H1 (cell line): ENCODE measurements around the gene STX5. TPM values are rescaled to one million over a fixed set of nuclear protein-coding genes. Genes with fewer than 3 reads are reported as not detected.

Experiments
- CTCF ChIA-PET: fragments of 300-600 bp; sonication (Branson Sonifier 250); formaldehyde crosslinking; loops from one replicate; lab custom pipeline; 2021; ENCODE audit not compliant: partially characterized antibody; lab: Charles Lee
- POLR2A ChIA-PET: fragments of 300-600 bp; sonication (Branson Sonifier 250); formaldehyde crosslinking; loops from one replicate; lab custom pipeline; 2021; ENCODE audit warnings: inconsistent platforms; ENCODE audit not compliant: partially characterized antibody; lab: Charles Lee
- DNase-seq, 2 experiments: peaks; one replicate each; pipeline versions ENCODE4 v3.0.0 to v3.0.0-alpha.2; 2010 to 2022; ENCODE audit warnings: low spot score in 2 of 2, low read depth in 1 of 2, mixed read lengths in 1 of 2
- FAIRE-seq: peaks from 2 replicates; lab custom pipeline; 2011; peaks lifted over from hg19 to GRCh38; lab: Jason Lieb, UNC
- H2AFZ ChIP-seq: 2 replicates; pipeline ENCODE4 v1.8.1; 2012; ENCODE audit warnings: low read length, inconsistent platforms
- H2AK5ac ChIP-seq: 2 replicates; pipeline ENCODE4 v1.6.1; 2013; ENCODE audit warnings: low read depth, low read length
- H2BK120ac ChIP-seq: replicated peaks from 2 replicates; pipeline ENCODE3; 2013; ENCODE audit warnings: low read depth, low read length, inconsistent platforms
- H2BK12ac ChIP-seq: 2 replicates; pipeline ENCODE4 v1.6.1; 2013; ENCODE audit warnings: low read depth, low read length
- H2BK15ac ChIP-seq: 2 replicates; pipeline ENCODE4 v1.6.1; 2013; ENCODE audit warnings: low read length
- H2BK20ac ChIP-seq: 2 replicates; pipeline ENCODE4 v1.6.1; 2013; ENCODE audit warnings: low read length
- H2BK5ac ChIP-seq: 2 replicates; pipeline ENCODE4 v1.6.1; 2013; ENCODE audit warnings: low read depth, low read length
- H3K14ac ChIP-seq: 2 replicates; pipeline ENCODE4 v1.6.1; 2013; ENCODE audit warnings: inconsistent platforms; ENCODE audit not compliant: insufficient read length
- H3K18ac ChIP-seq: 2 replicates; pipeline ENCODE4 v1.6.1; 2013; ENCODE audit warnings: low read length; ENCODE audit errors: extremely low read depth
- H3K23ac ChIP-seq: 2 replicates; pipeline ENCODE4 v1.6.1; 2013; ENCODE audit warnings: inconsistent platforms; ENCODE audit not compliant: insufficient read length
- H3K23me2 ChIP-seq: 2 replicates; pipeline ENCODE4 v1.6.1; 2013; ENCODE audit warnings: low read depth, low read length
- H3K27ac ChIP-seq: 2 replicates; pipeline ENCODE4 v1.6.1; 2011; ENCODE audit warnings: low read depth, low read length, inconsistent platforms
- H3K27me3 ChIP-seq, 4 experiments: replicated peaks in 1 of 4; 1 replicate in 1 of 4; 2 replicates in 3 of 4; pipeline versions ENCODE4 v1.6.1 to v1.8.1; 2011 to 2013; ENCODE audit warnings: low read length in 3 of 4, mild to moderate bottlenecking in 3 of 4, inconsistent platforms in 2 of 4, mixed read lengths in 2 of 4, moderate library complexity in 1 of 4; ENCODE audit not compliant: control insufficient read depth in 3 of 4, insufficient read depth in 3 of 4; ENCODE audit errors: extremely low read depth in 1 of 4
- H3K36me3 ChIP-seq, 4 experiments: 2 replicates each; pipeline versions ENCODE4 v1.6.1 to v1.8.1; 2011 to 2013; ENCODE audit warnings: mild to moderate bottlenecking in 4 of 4, low read length in 3 of 4, moderate library complexity in 2 of 4, control low read depth in 1 of 4, inconsistent platforms in 1 of 4; ENCODE audit not compliant: insufficient read depth in 4 of 4, control insufficient read depth in 2 of 4
- H3K4ac ChIP-seq: replicated peaks from 2 replicates; pipeline ENCODE3; 2013; ENCODE audit warnings: low read length, low read depth, mixed read lengths, inconsistent platforms; ENCODE audit not compliant: insufficient read length
- H3K4me1 ChIP-seq, 4 experiments: replicated peaks in 1 of 4; 1 replicate in 1 of 4; 2 replicates in 3 of 4; pipeline versions ENCODE4 v1.6.1 to v1.8.1; 2011 to 2013; ENCODE audit warnings: low read length in 3 of 4, inconsistent platforms in 2 of 4, mixed read lengths in 1 of 4; ENCODE audit not compliant: insufficient read depth in 4 of 4, control insufficient read depth in 3 of 4
- H3K4me2 ChIP-seq, 2 experiments: 2 replicates each; pipeline versions ENCODE4 v1.6.1 to v1.8.1; 2011 to 2013; ENCODE audit warnings: low read depth in 2 of 2, low read length in 2 of 2, control low read depth in 1 of 2, inconsistent platforms in 1 of 2, mild to moderate bottlenecking in 1 of 2; ENCODE audit not compliant: insufficient read depth in 1 of 2
- H3K4me3 ChIP-seq, 4 experiments: fragments of 200-600, 300-600 bp in 1 of 4; sonication (generic), shearing (Covaris generic), sonication (Bioruptor Twin) in 1 of 4; 2 replicates each; pipeline versions ENCODE4 v1.5.1 to v1.8.1; 2011 to 2016; ENCODE audit warnings: low read length in 4 of 4, low read depth in 3 of 4, control low read depth in 2 of 4, inconsistent platforms in 2 of 4, mild to moderate bottlenecking in 2 of 4, mixed read lengths in 1 of 4, moderate library complexity in 1 of 4; ENCODE audit not compliant: insufficient read depth in 2 of 4; ENCODE audit errors: extremely low read depth in 1 of 4
- H3K56ac ChIP-seq: replicated peaks from 2 replicates; pipeline ENCODE3; 2013; ENCODE audit warnings: low read depth, mild to moderate bottlenecking, mixed read lengths, low read length, inconsistent platforms; ENCODE audit not compliant: insufficient read length
- H3K79me1 ChIP-seq: 2 replicates; pipeline ENCODE4 v1.6.1; 2013; ENCODE audit warnings: low read depth, low read length, control low read depth
- H3K79me2 ChIP-seq, 2 experiments: 2 replicates each; pipeline versions ENCODE4 v1.6.1 to v1.8.1; 2012 to 2013; ENCODE audit warnings: low read length in 2 of 2, mild to moderate bottlenecking in 2 of 2, inconsistent platforms in 1 of 2; ENCODE audit not compliant: insufficient read depth in 2 of 2, control insufficient read depth in 1 of 2
- H3K9ac ChIP-seq, 4 experiments: replicated peaks in 1 of 4; 1 replicate in 1 of 4; 2 replicates in 3 of 4; pipeline versions ENCODE4 v1.6.1 to v1.8.1; 2011 to 2013; ENCODE audit warnings: low read depth in 3 of 4, low read length in 3 of 4, control low read depth in 2 of 4, mild to moderate bottlenecking in 2 of 4, moderate library complexity in 2 of 4, inconsistent platforms in 1 of 4; ENCODE audit errors: extremely low read depth in 1 of 4
- H3K9me3 ChIP-seq, 2 experiments: 2 replicates each; pipeline versions ENCODE4 v1.6.1 to v1.8.1; 2012 to 2013; ENCODE audit warnings: mild to moderate bottlenecking in 2 of 2, moderate library complexity in 2 of 2, control low read depth in 1 of 2, inconsistent platforms in 1 of 2, low read depth in 1 of 2, low read length in 1 of 2, mixed read lengths in 1 of 2; ENCODE audit not compliant: insufficient read depth in 2 of 2
- H4K20me1 ChIP-seq, 2 experiments: replicated peaks in 1 of 2; 2 replicates each; pipeline versions ENCODE3 to v1.8.1; 2011 to 2013; ENCODE audit warnings: inconsistent platforms in 2 of 2, low read length in 2 of 2, mild to moderate bottlenecking in 1 of 2; ENCODE audit not compliant: insufficient read depth in 2 of 2, control insufficient read depth in 1 of 2
- H4K5ac ChIP-seq: 2 replicates; pipeline ENCODE4 v1.6.1; 2013; ENCODE audit warnings: low read length, low read depth, mixed read lengths, inconsistent platforms; ENCODE audit not compliant: insufficient read length
- H4K8ac ChIP-seq: 2 replicates; pipeline ENCODE4 v1.8.0; 2013; ENCODE audit warnings: mild to moderate bottlenecking, moderate library complexity, low read length, inconsistent platforms; ENCODE audit not compliant: insufficient read depth; ENCODE audit errors: extremely low read depth
- H4K91ac ChIP-seq: replicated peaks from 2 replicates; pipeline ENCODE3; 2013; ENCODE audit warnings: low read length, mixed read lengths, inconsistent platforms; ENCODE audit not compliant: insufficient read length
- BRCA1 ChIP-seq: IDR thresholded peaks from 2 replicates; pipeline ENCODE4 v1.6.1; 2012; ENCODE audit warnings: low read depth, low read length, improper control_type of control experiment
- EP300 ChIP-seq, 2 experiments: IDR thresholded peaks; 1 replicate in 1 of 2; 2 replicates in 1 of 2; pipeline ENCODE4 v1.6.1; 2011 to 2012; ENCODE audit warnings: low read depth in 2 of 2, low read length in 2 of 2, mild to moderate bottlenecking in 2 of 2, borderline replicate concordance in 1 of 2, inconsistent platforms in 1 of 2, moderate library complexity in 1 of 2
- POU5F1 ChIP-seq: IDR thresholded peaks from 2 replicates; pipeline ENCODE4 v1.6.1; 2011; ENCODE audit warnings: low read depth, mild to moderate bottlenecking, low read length, moderate library complexity
- TBP ChIP-seq: IDR thresholded peaks from 2 replicates; pipeline ENCODE4 v1.6.1; 2011; ENCODE audit warnings: low read depth, low read length, improper control_type of control experiment
- WGBS, 2 experiments: shearing (Covaris generic) in 1 of 2; methylation state at CpG; one replicate each; pipeline versions ENCODE4 v1.1.6 to v1.1.7; 2013 to 2015; ENCODE audit warnings: low lambda C conversion rate in 2 of 2, mixed read lengths in 2 of 2, inconsistent platforms in 1 of 2, low coverage in 1 of 2, missing lambda C conversion rate in 1 of 2; ENCODE audit not compliant: insufficient replicate concordance in 2 of 2, insufficient coverage in 1 of 2, insufficient read length in 1 of 2; ENCODE audit errors: extremely low coverage in 1 of 2, missing lambda C conversion rate in 1 of 2; 5-methylcytosine and 5-hydroxymethylcytosine counted together
- polyA plus RNA-seq, 7 experiments: library from polyadenylated mRNA; depleted of rRNA in 3 of 7; stranded (reverse) in 5 of 7; unstranded in 2 of 7; fragments of >200 nt in 5 of 7; fragments of 200-250 nt in 2 of 7; gene quantifications; 1 replicate in 5 of 7; 2 replicates in 1 of 7; 4 replicates in 1 of 7; pipeline versions ENCODE4 v1.2.1 to v1.2.3, GENCODE V29; 2011 to 2013; ENCODE audit warnings: missing spikeins in 2 of 7, mixed read lengths in 2 of 7
- total RNA-seq: library from RNA; stranded (reverse); fragmentation: NEBNext Ultra II Directional; extraction: Animal tissue kit (Norgen Biotek cat#: 25700); gene quantifications from 2 replicates; pipeline ENCODE4 v1.2.1, GENCODE V29; 2021

Gene STX5
- total and polyA plus RNA-seq, 2 of the 8 experiments (the other 6 are each of a cell fraction or from before 2014, with no cell fraction given) = 24.2 to 28.5 TPM

DNA sequence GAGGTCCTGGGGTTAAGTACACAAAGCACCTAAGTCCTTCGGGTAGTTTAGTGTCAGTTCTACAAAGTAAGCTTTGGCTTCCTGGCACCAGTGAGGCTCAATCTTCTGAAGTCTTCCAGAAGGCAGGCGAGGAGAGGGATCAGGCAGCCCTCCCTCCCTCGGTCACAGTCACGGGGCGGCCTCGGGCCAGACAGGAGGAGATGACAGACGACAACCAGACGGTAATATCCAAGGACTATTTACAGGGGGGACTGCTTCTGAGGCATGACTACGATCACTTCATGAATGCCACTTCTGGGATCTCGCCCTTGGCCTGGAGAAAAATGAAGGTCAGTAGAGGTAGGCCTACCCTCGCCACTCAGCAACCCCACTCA, 39.7 kb downstream of the STX5 start:
- Histone ChIP-seq H2BK20ac (no peak overlapping the region), H2BK120ac (no peak overlapping the region), H3K79me2 (peaks cover 0 to 33% of the 10 kb centered on the region in 2 experiments; a peak in 2 of 4 replicates), H3K18ac (no peak overlapping the region), H4K8ac (no peak overlapping the region), H2AFZ (no peak overlapping the region), H2AK5ac (no peak overlapping the region), H4K91ac (no peak overlapping the region), H3K27ac (no peak overlapping the region), H3K23me2 (no peaks in the 10 kb centered on the region), H2BK15ac (no peak overlapping the region), H4K20me1 (peaks cover 0 to 2% of the 10 kb centered on the region in 2 experiments), H3K4ac (no peak overlapping the region), H3K23ac (no peak overlapping the region), H3K9me3 (no peaks in the 10 kb centered on the region), H3K9ac (no peak overlapping the region), H3K4me3 (peak overlapping the region; percentile 84 to 97 (median 91); a peak in 6 of 8 replicates), H3K56ac (no peak overlapping the region), H3K4me1 (peaks cover 0 to 7% (median 3%) of the 10 kb centered on the region in 4 experiments; a peak in 3 of 7 replicates), H4K5ac (no peak overlapping the region), H3K14ac (no peak overlapping the region), H3K79me1 (peaks cover 7% of the 10 kb centered on the region; the same call in 1 of the 2 replicates), H3K4me2 (peak overlapping the region; percentile 76 to 85), H3K36me3 (peaks cover 14 to 43% (median 31%) of the 10 kb centered on the region in 4 experiments), H2BK12ac (no peak overlapping the region), H2BK5ac (no peak overlapping the region), H3K27me3 (no peaks in the 10 kb centered on the region)
- DNase-seq (peak in 1 of 2 experiments; percentile 51), FAIRE-seq (no peak)
- 69% methylated on average over 11 of the region's 11 CpGs; no CpG with 5 or more reads in 1 of the 2 experiments for WGBS, 2 experiments
- TF ChIP-seq BRCA1 (no peak), POU5F1 (no peak), TBP (no peak), EP300 (IDR thresholded peaks at IDR 0.05; ENCODE audit: borderline replicate concordance in 1 of 2, low read depth in 2 of 2, low read length in 2 of 2) (no peak)
- ChIA-PET CTCF (interaction anchor here (0.6 to 2.5 kb wide), 3 partner anchors 15 to 66 kb away, joined by 3 to 6 read pairs (median 3); no protein-coding TSS in a partner anchor), POLR2A (interaction anchor here (0.8 to 15.9 kb wide), 12 partner anchors 11 to 127 kb away, joined by 3 to 251 read pairs (median 13); partner anchors contain the start of genes C11orf98, CSKMT, NXF1 and STX5)
